ENCODE measurements around the gene ABCA7.

- TF ChIP-seq CTCF (IDR thresholded peaks at IDR 0.05; ENCODE audit: low read depth, low read length, missing input control) (no peak), JUND (IDR thresholded peaks at IDR 0.05) (no peak), REST (IDR thresholded peaks at IDR 0.05) (no peak), EGR1 (IDR thresholded peaks at IDR 0.05; ENCODE audit: low read depth in 2 of 2) (no peak), TAF1 (conservative IDR thresholded peaks at IDR 0.05) (no peak), GABPA (IDR thresholded peaks at IDR 0.05 in 1 of 2, conservative IDR thresholded peaks at IDR 0.05 in 1 of 2) (no peak), SP1 (IDR thresholded peaks at IDR 0.05) (no peak)
- TF ChIP-seq, protein P1, sequence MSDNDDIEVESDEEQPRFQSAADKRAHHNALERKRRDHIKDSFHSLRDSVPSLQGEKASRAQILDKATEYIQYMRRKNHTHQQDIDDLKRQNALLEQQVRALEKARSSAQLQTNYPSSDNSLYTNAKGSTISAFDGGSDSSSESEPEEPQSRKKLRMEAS (IDR thresholded peaks at IDR 0.05): no peak
Observed at GRCh38 chr19:1082928-1083816, 43.3 kb downstream of the ABCA7 start.
